Fibroblast of villous mesenchyme (primary cell): ENCODE data around the gene TGM2. TPM values are rescaled to one million over a fixed set of nuclear protein-coding genes. Genes with fewer than 3 reads are reported as not detected.

Experiments
- DNase-seq: peaks from one replicate; pipeline ENCODE4 v3.0.0-alpha.2; 2010; ENCODE audit warnings: low read depth
- H3K4me3 ChIP-seq: 2 replicates; pipeline ENCODE4 v1.5.1; 2011; ENCODE audit warnings: low read depth, mild to moderate bottlenecking, low read length
- CTCF ChIP-seq: IDR thresholded peaks from 2 replicates; pipeline ENCODE4 v1.5.1; 2012; ENCODE audit warnings: low read depth, mild to moderate bottlenecking, low read length; ENCODE audit not compliant: insufficient read depth
- total RNA-seq: library from RNA; depleted of rRNA; stranded (reverse); fragments of >200 nt; gene quantifications from 2 replicates; pipeline ENCODE4 v1.2.3, GENCODE V29; 2012

Gene TGM2
- total RNA-seq, 1 donor, result 2,020 TPM

GRCh38 chr20:38135651-38136420, 29.2 kb downstream of the TGM2 start:
- TF ChIP-seq CTCF, result no peak
- peak; percentile 26 for DNase-seq
- H3K4me3 ChIP-seq, result no peak overlapping the region

- TF ChIP-seq CTCF, result no peak
- no peak for DNase-seq
- no peak overlapping the region for H3K4me3 ChIP-seq
These were observed 29.8 kb downstream of the TGM2 start for GRCh38 chr20:38135271-38135650.

- no peak for TF ChIP-seq CTCF
- no peak overlapping the region for H3K4me3 ChIP-seq
- DNase-seq, result peak; percentile 73
These were observed 30.4 kb downstream of the TGM2 start for GRCh38 chr20:38134427-38135270.

GRCh38 chr20:38133680-38134426, 31.2 kb downstream of the TGM2 start:
- peak; percentile 9 for DNase-seq
- no peak for TF ChIP-seq CTCF
- no peak overlapping the region for H3K4me3 ChIP-seq

- TF ChIP-seq CTCF, result no peak
- no peak overlapping the region for H3K4me3 ChIP-seq
- peak; percentile 25 for DNase-seq
These were observed 32.1 kb downstream of the TGM2 start for GRCh38 chr20:38132910-38133501.

- peak; percentile 17 for DNase-seq
- no peak for TF ChIP-seq CTCF
These were observed 32.7 kb downstream of the TGM2 start for GRCh38 chr20:38132156-38132909.

More at GRCh38 chr20:38132156-38132909, 32.7 kb downstream of the TGM2 start:
- no peak overlapping the region for H3K4me3 ChIP-seq
